ENCODE data around the gene HTRA1.

DNA sequence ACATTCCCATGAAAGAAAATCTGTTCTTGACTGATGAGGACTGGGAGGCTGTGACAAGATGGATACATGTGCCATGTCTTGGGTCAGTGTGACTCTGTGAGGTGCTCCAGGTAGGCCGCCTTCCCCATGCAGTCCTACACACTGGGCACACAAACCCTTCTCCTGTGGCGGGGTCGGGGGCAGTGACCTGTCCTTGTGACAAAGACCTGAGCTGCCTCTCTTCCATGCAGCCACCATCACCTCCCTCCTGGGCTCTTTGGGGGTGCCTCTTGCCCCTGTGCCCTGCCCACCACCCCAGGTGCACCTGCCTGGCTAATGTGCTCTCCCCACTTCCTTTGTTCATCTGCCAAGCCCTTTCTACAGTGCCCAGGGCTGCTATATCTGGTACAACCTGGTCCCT lies 63.5 kb downstream of the HTRA1 start:
- TF ChIP-seq, protein P1, sequence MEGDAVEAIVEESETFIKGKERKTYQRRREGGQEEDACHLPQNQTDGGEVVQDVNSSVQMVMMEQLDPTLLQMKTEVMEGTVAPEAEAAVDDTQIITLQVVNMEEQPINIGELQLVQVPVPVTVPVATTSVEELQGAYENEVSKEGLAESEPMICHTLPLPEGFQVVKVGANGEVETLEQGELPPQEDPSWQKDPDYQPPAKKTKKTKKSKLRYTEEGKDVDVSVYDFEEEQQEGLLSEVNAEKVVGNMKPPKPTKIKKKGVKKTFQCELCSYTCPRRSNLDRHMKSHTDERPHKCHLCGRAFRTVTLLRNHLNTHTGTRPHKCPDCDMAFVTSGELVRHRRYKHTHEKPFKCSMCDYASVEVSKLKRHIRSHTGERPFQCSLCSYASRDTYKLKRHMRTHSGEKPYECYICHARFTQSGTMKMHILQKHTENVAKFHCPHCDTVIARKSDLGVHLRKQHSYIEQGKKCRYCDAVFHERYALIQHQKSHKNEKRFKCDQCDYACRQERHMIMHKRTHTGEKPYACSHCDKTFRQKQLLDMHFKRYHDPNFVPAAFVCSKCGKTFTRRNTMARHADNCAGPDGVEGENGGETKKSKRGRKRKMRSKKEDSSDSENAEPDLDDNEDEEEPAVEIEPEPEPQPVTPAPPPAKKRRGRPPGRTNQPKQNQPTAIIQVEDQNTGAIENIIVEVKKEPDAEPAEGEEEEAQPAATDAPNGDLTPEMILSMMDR (conservative IDR thresholded peaks at IDR 0.05; ENCODE audit: low read depth, low read length) = no peak
- TF ChIP-seq EZH2 (IDR thresholded peaks at IDR 0.05; ENCODE audit: borderline replicate concordance, low read depth, low read length, poor library complexity, severe bottlenecking) = no peak
